Tongue (tissue), 2 donors: ENCODE measurements around the gene BAZ1B. TPM values are rescaled to one million over a fixed set of nuclear protein-coding genes. Genes with fewer than 3 reads are reported as not detected.
"Not testable (repeated sequence)": the region's sequence is repeated elsewhere in the genome, so short reads cannot be mapped to it uniquely, and the experiment has no call there.

Source experiments
- DNase-seq: peaks from one replicate; pipeline ENCODE4 v3.0.0-alpha.2; 2015
- total RNA-seq: library from RNA; depleted of rRNA; stranded (reverse); fragments of >200 nt; gene quantifications from one replicate; pipeline ENCODE4 v1.2.3, GENCODE V29; 2014

The BAZ1B gene
- total RNA-seq, 1 donor from 2014 or later = 59.1 TPM

- no peak for DNase-seq
Measured at GRCh38 chr7:73446682-73447081, 75.4 kb downstream of the BAZ1B start.

GRCh38 chr7:73443548-73444255 is 78.4 kb downstream of the BAZ1B start:
- DNase-seq = peak; percentile 87

- peak; percentile 67 for DNase-seq
Measured at GRCh38 chr7:73442903-73443500, 79.1 kb downstream of the BAZ1B start.

- DNase-seq = no peak
Measured at GRCh38 chr7:73442222-73442902, 79.7 kb downstream of the BAZ1B start.

- no peak for DNase-seq
Measured at GRCh38 chr7:73439410-73439704, 82.7 kb downstream of the BAZ1B start.

- no peak for DNase-seq
Measured at GRCh38 chr7:73438547-73439409, 83.3 kb downstream of the BAZ1B start.

GRCh38 chr7:73437621-73438416 is 84.3 kb downstream of the BAZ1B start:
- peak; percentile 50 for DNase-seq

- DNase-seq = no peak
Measured at GRCh38 chr7:73437091-73437490, 85.0 kb downstream of the BAZ1B start.

GRCh38 chr7:73436031-73436929 is 85.8 kb downstream of the BAZ1B start:
- DNase-seq = peak; percentile 57

- DNase-seq = no peak
Measured at GRCh38 chr7:73435471-73436009, 86.6 kb downstream of the BAZ1B start.

- DNase-seq = no peak
Measured at GRCh38 chr7:73434701-73435069, 87.4 kb downstream of the BAZ1B start.

GRCh38 chr7:73433924-73434700 is 88.0 kb downstream of the BAZ1B start:
- DNase-seq = no peak

GRCh38 chr7:73432676-73433075 is 89.4 kb downstream of the BAZ1B start:
- DNase-seq = no peak

- no peak for DNase-seq
Measured at GRCh38 chr7:73431041-73431835, 90.9 kb downstream of the BAZ1B start.

GRCh38 chr7:73430540-73430939 is 91.6 kb downstream of the BAZ1B start:
- not testable (repeated sequence) for DNase-seq

GRCh38 chr7:73429622-73430505 is 92.2 kb downstream of the BAZ1B start:
- no peak for DNase-seq

GRCh38 chr7:73429215-73429614 is 92.9 kb downstream of the BAZ1B start:
- peak; percentile 77 for DNase-seq
